G401 (cell line): Measurements from ENCODE around the gene LTB4R. TPM values are rescaled to one million over a fixed set of nuclear protein-coding genes. Genes with fewer than 3 reads are reported as not detected.
"Not testable (repeated sequence)": the region's sequence is repeated elsewhere in the genome, so short reads cannot be mapped to it uniquely, and the experiment has no call there.

Experiments
- DNase-seq: peaks from one replicate; pipeline ENCODE4 v3.0.0-alpha.2; 2015; ENCODE audit warnings: low spot score
- in situ Hi-C: cut with HindIII; loops from 2 replicates; pipeline ENCODE4 v1.10.0; 2016; ENCODE audit warnings: low sequenced_read_pairs, mixed read lengths
- total RNA-seq: library from RNA; depleted of rRNA; stranded (reverse); fragments of >200 nt; shearing (Covaris generic); gene quantifications from 2 replicates; pipeline ENCODE4 v1.2.3, GENCODE V29; 2014

The LTB4R gene
- total RNA-seq, 1 experiment from 2014 or later = 1.6 TPM

- in situ Hi-C loops = loop anchor here (5.0 kb wide), 1 partner anchor 87 kb away; no protein-coding TSS in a partner anchor
Measured at GRCh38 chr14:24335461-24336171, 24.3 kb downstream of the LTB4R start.

DNA sequence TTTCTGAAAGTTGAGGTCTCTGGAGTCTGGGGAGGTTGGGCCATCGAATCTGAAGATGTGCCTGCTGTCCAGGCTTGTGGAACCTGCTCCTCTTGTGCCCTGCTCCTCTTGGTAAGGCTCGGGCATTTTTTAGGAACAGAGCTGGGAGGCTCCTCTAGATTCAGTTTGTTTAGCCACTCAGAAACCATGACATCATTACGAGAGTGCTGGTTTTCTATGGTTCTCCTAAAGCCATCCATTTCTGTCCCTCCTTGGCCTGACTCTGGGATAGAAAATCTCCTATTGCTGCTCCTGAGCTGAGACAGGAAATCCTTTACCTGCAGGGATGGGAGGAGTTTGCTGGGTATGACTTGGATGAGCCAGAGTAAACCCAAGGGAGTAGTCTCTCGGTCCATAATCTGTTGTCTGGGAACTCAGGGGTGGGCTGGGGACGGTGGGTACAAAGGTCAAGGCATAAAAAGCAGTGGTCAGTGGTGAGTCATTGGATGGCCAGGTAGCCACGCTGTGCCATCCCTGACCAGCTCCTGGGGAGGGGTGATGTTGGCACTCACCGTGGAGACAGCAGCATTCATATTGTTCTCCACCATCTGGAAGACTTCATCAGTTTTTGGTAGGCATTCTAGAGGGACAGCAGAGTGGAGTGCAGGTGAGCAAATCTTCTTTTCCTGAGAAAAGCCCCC lies 26.0 kb downstream of the LTB4R start:
- in situ Hi-C loops = loop anchor here (5.0 kb wide), 1 partner anchor 85 kb away; no protein-coding TSS in a partner anchor
- DNase-seq = no peak

More at GRCh38 chr14:24335461-24336171, 24.3 kb downstream of the LTB4R start:
- DNase-seq = no peak

- no peak for DNase-seq
- in situ Hi-C loops = loop anchor here (5.0 kb wide), 1 partner anchor 85 kb away; no protein-coding TSS in a partner anchor
Measured at GRCh38 chr14:24337824-24338175, 26.5 kb downstream of the LTB4R start.

DNA sequence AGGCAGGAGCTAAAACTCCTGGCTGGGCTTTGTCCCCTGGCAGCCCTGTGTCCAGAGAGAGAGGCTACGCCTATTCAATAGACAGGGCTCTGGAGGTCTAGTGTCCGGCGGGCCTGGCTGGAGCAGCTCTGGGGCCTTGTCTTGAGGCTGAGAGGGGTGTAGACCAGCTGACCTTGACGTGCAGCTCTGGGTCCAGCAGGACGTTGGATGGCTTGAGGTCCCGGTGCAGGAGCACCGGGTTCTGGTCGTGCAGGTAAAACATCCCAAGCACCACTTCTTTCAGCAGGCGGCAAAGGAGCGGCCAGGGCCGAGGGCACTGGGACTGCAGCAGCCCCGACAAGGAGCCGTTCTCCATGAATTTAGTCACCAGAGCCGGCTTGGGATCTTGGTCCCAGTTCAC lies 27.5 kb downstream of the LTB4R start:
- DNase-seq = no peak
- in situ Hi-C loops = loop anchor here (5.0 kb wide), 1 partner anchor 83 kb away; no protein-coding TSS in a partner anchor

GRCh38 chr14:24339284-24340151 lies 28.2 kb downstream of the LTB4R start, which contains the start of gene RIPK3:
Gene RIPK3 (minus strand): TSS chr14:24339991. CDS start chr14:24339826, 165 bp downstream.
- DNase-seq = no peak
- in situ Hi-C loops = loop anchor here (5.0 kb wide), 1 partner anchor 83 kb away; no protein-coding TSS in a partner anchor

GRCh38 chr14:24340606-24341005 lies 29.3 kb downstream of the LTB4R start:
- DNase-seq = no peak
- in situ Hi-C loops = no loop called here

- in situ Hi-C loops = no loop called here
- no peak for DNase-seq
Measured at GRCh38 chr14:24342889-24343288, 31.6 kb downstream of the LTB4R start.

- in situ Hi-C loops = no loop called here
- DNase-seq = no peak
Measured at GRCh38 chr14:24343795-24344660, 32.7 kb downstream of the LTB4R start.

DNA sequence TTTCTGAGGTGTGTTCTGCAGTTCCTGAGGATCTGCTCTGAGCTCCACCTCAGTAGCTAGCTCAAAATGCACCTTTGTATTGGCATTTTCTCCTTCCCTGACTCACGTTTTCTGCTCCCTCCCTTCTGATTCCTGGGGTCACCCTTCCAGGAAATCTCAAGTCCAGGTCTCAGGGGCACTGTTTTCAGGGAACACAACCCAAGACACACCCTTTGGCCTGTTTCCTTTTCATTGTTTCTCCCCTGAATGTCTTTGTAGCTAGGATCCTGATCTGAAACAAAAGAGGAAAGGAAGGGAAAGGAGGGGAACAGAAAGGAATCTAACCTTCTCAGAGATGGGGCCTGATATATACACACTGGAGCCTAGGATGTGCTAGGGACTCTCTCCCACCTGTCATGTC lies 35.8 kb downstream of the LTB4R start:
- in situ Hi-C loops = no loop called here
- no peak for DNase-seq

GRCh38 chr14:24348186-24348585 lies 36.9 kb downstream of the LTB4R start:
- no peak for DNase-seq
- in situ Hi-C loops = no loop called here

DNA sequence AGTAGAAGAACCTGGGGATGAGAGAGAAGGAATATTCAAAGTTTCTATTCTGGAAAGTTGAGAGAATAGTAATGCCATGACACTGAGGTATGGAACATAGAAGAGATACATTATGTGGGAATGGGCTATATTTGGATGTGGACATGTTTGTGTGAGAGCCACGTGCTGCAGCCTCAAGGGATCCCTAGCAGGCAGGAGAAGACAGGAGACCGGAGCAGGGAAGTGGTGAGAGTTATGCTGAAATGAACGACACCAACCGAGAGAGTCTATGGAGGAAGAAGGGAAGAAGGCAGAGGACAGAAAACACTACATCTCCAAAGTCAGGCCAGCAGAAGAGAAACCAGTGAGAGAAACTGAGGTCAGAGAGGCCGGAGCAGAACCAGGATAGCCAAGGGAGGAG lies 38.4 kb downstream of the LTB4R start:
- DNase-seq = no peak
- in situ Hi-C loops = no loop called here

DNA sequence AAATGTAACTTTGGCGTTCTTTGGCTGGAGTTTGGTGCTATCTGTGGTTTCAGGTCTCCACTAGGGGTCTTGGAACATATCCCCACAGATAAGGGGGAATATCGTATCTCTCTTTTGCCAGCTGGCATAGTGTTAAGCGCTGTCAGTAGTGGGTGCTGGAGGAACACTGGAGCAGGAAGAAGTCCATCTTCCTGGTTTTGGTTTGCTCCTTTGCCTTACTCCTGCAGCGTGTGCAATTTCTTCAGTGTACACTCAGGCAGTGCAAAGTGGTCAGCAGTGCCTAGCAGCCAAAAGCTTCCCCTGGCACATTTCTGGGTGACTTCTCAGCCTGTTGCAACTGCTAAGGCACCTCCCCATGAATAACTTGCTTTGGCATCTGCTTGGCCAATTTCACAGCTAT lies 40.2 kb downstream of the LTB4R start:
- in situ Hi-C loops = no loop called here
- no peak for DNase-seq

- in situ Hi-C loops = no loop called here
- no peak for DNase-seq
Measured at GRCh38 chr14:24353559-24354481, 42.5 kb downstream of the LTB4R start.

DNA sequence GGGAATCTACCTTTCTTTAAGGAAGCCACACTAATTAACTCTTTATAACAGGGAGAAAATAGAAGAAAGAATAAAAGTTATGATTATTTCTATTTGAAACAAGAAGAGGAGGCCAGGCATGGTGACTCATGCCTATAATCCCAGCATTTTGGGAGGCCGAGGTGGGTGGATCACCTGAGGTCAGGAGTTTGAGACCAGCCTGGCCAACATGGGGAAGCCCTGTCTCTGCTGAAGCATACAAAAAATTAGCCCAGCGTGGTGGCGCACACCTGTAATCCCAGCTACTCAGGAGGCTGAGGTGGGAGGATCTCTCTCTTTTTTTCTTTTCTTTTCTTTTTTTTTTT lies 43.2 kb downstream of the LTB4R start:
- not testable (repeated sequence) for DNase-seq

GRCh38 chr14:24355009-24355408 lies 43.7 kb downstream of the LTB4R start:
- in situ Hi-C loops = no loop called here
- DNase-seq = no peak

More for the DNA sequence above, 43.2 kb downstream of the LTB4R start:
- in situ Hi-C loops = not testable (repeated sequence)

DNA sequence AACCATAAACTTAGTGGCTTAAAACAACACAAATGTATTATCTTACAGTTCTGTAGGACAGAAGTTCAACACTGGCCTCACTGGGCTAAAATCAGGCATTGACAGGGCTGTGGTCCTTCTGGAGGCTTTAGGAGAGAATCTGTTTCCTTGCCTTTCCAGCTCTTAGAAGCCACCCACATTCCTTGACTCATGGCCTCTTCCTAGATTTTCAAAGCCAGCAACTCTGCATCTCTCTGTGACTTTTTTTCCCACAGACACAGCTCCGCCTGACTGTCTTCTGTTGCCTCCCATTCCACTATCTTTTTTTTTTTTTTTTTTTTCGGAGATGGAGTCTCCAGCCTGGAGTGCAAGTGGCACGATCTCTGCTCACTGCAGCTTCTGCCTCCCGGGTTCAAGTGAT lies 44.9 kb downstream of the LTB4R start:
- DNase-seq = no peak
- in situ Hi-C loops = no loop called here

DNA sequence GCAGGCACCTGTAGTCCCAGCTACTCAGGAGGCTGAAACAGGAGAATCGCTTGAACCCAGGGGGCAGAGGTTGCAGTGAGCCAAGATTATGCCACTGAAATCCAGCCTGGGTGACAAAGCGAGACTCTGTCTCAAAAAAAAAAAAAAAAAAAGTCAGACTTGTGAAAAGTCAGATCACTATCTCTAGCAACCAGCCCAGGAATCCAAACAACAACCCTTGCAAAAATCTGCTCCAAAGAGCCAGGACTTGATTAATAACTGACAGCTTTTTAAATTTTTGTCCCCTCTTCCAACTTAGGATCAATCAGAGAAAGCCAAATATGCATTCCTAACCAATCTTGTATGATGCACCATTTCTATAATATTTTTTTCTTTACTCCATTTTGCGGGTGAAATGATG lies 49.0 kb downstream of the LTB4R start:
- DNase-seq = no peak
- in situ Hi-C loops = no loop called here

- in situ Hi-C loops = no loop called here
- no peak for DNase-seq
Measured at GRCh38 chr14:24361326-24361725, 50.0 kb downstream of the LTB4R start.
